Measurements from ENCODE around the gene TSBP1.

TSBP1 gene

DNA sequence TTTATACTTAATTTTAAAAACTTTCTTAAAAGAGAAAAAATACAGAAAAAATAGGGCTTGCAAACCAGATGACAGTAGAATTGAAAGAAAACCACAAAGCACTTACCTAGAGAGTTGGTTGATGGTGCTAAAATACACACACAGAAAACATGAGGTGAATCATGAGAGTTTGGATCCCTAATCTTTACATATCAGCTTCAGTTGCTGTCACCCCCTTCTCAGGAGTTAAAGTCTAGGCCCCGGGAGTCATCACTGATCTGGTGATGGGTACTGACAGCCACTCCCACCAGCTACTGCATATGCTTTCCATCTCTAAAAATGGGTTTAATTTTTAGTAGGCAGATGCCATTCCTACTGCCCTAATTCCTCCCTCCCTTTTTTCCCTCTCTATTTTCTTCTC is 16.7 kb downstream of the TSBP1 start:
- Histone ChIP-seq H3K4me2 (ENCODE audit: low read depth, low read length, poor library complexity, severe bottlenecking) (peak overlapping the region; percentile 11), H3K9me3 (ENCODE audit: insufficient read depth, low read depth, low read length) (no peaks in the 10 kb centered on the region), H3K4me3 (ENCODE audit: low read length, poor library complexity, severe bottlenecking) (no peak overlapping the region), H2AFZ (ENCODE audit: low read length) (peak overlapping the region; percentile 72; the same call in 1 of the 2 replicates), H3K27me3 (ENCODE audit: insufficient read depth, low read length, poor library complexity, severe bottlenecking) (no peaks in the 10 kb centered on the region), H3K9me2 (replicated peaks; ENCODE audit: low read depth, low read length) (no peaks in the 10 kb centered on the region), H3F3A (ENCODE audit: low read depth) (no peaks in the 10 kb centered on the region), H3K9ac (ENCODE audit: low read depth, low read length, poor library complexity, severe bottlenecking) (no peak overlapping the region), H3K36me3 (ENCODE audit: insufficient read depth, low read length) (no peaks in the 10 kb centered on the region), H3K4me1 (ENCODE audit: insufficient read depth, low read length, poor library complexity, severe bottlenecking) (peaks cover 23% of the 10 kb centered on the region), H4K20me1 (ENCODE audit: insufficient read depth, low read length, poor library complexity, severe bottlenecking) (no peaks in the 10 kb centered on the region), H3K79me2 (ENCODE audit: insufficient read depth, low read length) (no peaks in the 10 kb centered on the region)
- no peak for TF ChIP-seq EZH2phosphoT487 (IDR thresholded peaks at IDR 0.05; ENCODE audit: borderline replicate concordance)
- TF ChIP-seq, protein P1, sequence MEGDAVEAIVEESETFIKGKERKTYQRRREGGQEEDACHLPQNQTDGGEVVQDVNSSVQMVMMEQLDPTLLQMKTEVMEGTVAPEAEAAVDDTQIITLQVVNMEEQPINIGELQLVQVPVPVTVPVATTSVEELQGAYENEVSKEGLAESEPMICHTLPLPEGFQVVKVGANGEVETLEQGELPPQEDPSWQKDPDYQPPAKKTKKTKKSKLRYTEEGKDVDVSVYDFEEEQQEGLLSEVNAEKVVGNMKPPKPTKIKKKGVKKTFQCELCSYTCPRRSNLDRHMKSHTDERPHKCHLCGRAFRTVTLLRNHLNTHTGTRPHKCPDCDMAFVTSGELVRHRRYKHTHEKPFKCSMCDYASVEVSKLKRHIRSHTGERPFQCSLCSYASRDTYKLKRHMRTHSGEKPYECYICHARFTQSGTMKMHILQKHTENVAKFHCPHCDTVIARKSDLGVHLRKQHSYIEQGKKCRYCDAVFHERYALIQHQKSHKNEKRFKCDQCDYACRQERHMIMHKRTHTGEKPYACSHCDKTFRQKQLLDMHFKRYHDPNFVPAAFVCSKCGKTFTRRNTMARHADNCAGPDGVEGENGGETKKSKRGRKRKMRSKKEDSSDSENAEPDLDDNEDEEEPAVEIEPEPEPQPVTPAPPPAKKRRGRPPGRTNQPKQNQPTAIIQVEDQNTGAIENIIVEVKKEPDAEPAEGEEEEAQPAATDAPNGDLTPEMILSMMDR (conservative IDR thresholded peaks at IDR 0.05; ENCODE audit: low read length), result no peak

DNA sequence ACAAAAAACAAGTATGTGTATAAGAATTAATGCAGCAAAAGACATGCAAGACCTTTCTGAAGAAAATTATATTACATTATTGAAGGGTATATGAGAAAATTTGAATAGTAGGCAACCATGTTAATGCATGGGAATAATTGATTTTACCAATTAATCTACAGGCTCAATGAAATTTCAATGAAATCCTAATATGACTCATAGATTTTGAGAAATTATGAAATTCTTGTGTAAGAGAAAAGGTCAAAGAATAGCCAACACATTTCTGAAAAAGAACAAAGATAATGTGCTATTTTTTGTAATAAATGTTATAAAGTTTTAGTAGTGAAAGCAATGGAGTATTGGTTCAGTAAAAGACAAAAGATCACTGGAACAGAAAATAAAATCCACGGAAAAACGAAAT is 18.4 kb downstream of the TSBP1 start:
- no peaks in the 10 kb centered on the region for H3K79me2 ChIP-seq (ENCODE audit: insufficient read depth, low read length)
- peaks cover 20% of the 10 kb centered on the region for H3K4me1 ChIP-seq (ENCODE audit: insufficient read depth, low read length, poor library complexity, severe bottlenecking)
- no peaks in the 10 kb centered on the region for H3F3A ChIP-seq (ENCODE audit: low read depth)
- no peak overlapping the region for H3K9ac ChIP-seq (ENCODE audit: low read depth, low read length, poor library complexity, severe bottlenecking)
- no peaks in the 10 kb centered on the region for H3K9me3 ChIP-seq (ENCODE audit: insufficient read depth, low read depth, low read length)
- no peak overlapping the region for H2AFZ ChIP-seq (ENCODE audit: low read length)
- no peaks in the 10 kb centered on the region for H3K36me3 ChIP-seq (ENCODE audit: insufficient read depth, low read length)
- H3K9me2 ChIP-seq (replicated peaks; ENCODE audit: low read depth, low read length), result no peaks in the 10 kb centered on the region
- H3K4me3 ChIP-seq (ENCODE audit: low read length, poor library complexity, severe bottlenecking), result no peak overlapping the region
- no peaks in the 10 kb centered on the region for H3K27me3 ChIP-seq (ENCODE audit: insufficient read depth, low read length, poor library complexity, severe bottlenecking)
- H4K20me1 ChIP-seq (ENCODE audit: insufficient read depth, low read length, poor library complexity, severe bottlenecking), result no peaks in the 10 kb centered on the region
- TF ChIP-seq, protein P1 (conservative IDR thresholded peaks at IDR 0.05; ENCODE audit: low read length), result no peak
- TF ChIP-seq EZH2phosphoT487 (IDR thresholded peaks at IDR 0.05; ENCODE audit: borderline replicate concordance), result no peak
- H3K4me2 ChIP-seq (ENCODE audit: low read depth, low read length, poor library complexity, severe bottlenecking), result no peak overlapping the region

DNA sequence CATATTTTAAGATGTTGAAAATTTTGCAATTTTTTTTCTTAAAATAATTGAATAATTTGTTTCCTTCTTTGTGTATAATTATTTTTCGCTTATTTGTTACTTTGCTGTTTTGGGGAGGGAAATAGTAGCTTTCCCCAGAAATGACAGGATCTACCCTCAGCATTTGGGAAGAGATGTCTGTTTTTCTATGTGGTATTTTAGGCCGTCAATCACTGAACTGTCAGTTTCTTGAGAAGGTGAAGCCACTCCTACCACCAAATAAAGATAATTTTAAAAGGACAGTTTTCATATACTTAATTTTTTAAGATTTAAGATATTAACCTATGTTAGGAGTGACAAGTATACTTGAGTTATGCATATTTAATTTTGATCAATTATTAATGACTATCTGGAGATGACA is 31.5 kb downstream of the TSBP1 start:
- H3K9me3 ChIP-seq (ENCODE audit: insufficient read depth, low read depth, low read length), result no peaks in the 10 kb centered on the region
- peaks cover 13% of the 10 kb centered on the region for H3K4me1 ChIP-seq (ENCODE audit: insufficient read depth, low read length, poor library complexity, severe bottlenecking)
- H3K4me2 ChIP-seq (ENCODE audit: low read depth, low read length, poor library complexity, severe bottlenecking), result no peak overlapping the region
- no peaks in the 10 kb centered on the region for H3F3A ChIP-seq (ENCODE audit: low read depth)
- H3K27me3 ChIP-seq (ENCODE audit: insufficient read depth, low read length, poor library complexity, severe bottlenecking), result no peaks in the 10 kb centered on the region
- H3K4me3 ChIP-seq (ENCODE audit: low read length, poor library complexity, severe bottlenecking), result no peak overlapping the region
- no peaks in the 10 kb centered on the region for H3K9me2 ChIP-seq (replicated peaks; ENCODE audit: low read depth, low read length)
- H4K20me1 ChIP-seq (ENCODE audit: insufficient read depth, low read length, poor library complexity, severe bottlenecking), result no peaks in the 10 kb centered on the region
- H3K9ac ChIP-seq (ENCODE audit: low read depth, low read length, poor library complexity, severe bottlenecking), result no peak overlapping the region
- no peaks in the 10 kb centered on the region for H3K79me2 ChIP-seq (ENCODE audit: insufficient read depth, low read length)
- no peak overlapping the region for H2AFZ ChIP-seq (ENCODE audit: low read length)
- TF ChIP-seq, protein P1 (conservative IDR thresholded peaks at IDR 0.05; ENCODE audit: low read length), result no peak
- TF ChIP-seq EZH2phosphoT487 (IDR thresholded peaks at IDR 0.05; ENCODE audit: borderline replicate concordance), result no peak
- no peaks in the 10 kb centered on the region for H3K36me3 ChIP-seq (ENCODE audit: insufficient read depth, low read length)
